PC-9 (cell line): ENCODE data around the gene NDUFC2.

Source experiments
- CTCF ChIP-seq: fragments of 200-600 bp; sonication (generic); conservative IDR thresholded peaks from 2 replicates; pipeline ENCODE4 v1.6.1; 2017; ENCODE audit warnings: mixed run types, antibody characterized with exemption, mild to moderate bottlenecking, moderate library complexity
- EZH2 ChIP-seq: fragments of 200-600 bp; sonication (generic); IDR thresholded peaks from 2 replicates; pipeline ENCODE4 v1.8.0; 2017; ENCODE audit warnings: antibody characterized with exemption, low read depth

GRCh38 chr11:78020246-78020645 is 59.4 kb downstream of the NDUFC2 start:
- TF ChIP-seq CTCF = no peak
- TF ChIP-seq EZH2 = no peak
